SK-N-SH (cell line): ENCODE data around the gene HOXB8. TPM values are rescaled to one million over a fixed set of nuclear protein-coding genes. Genes with fewer than 3 reads are reported as not detected.
A peak's percentile ranks its signal among the peaks of the same experiment; 100 is the strongest.

Experiments used
- CTCF ChIA-PET: fragments of 300-600, 350-600 bp; formaldehyde crosslinking; extraction: SDS; loops from one replicate; lab custom pipeline; 2021; lab: Yijun Ruan, JAX
- POLR2A ChIA-PET: fragments of 350-600 bp; sonication (Branson Sonifier 250); formaldehyde crosslinking; extraction: SDS; loops from one replicate; lab custom pipeline; 2020; ENCODE audit warnings: antibody characterized with exemption, inconsistent platforms; lab: Yijun Ruan, JAX
- DNase-seq: peaks from one replicate; pipeline ENCODE4 v3.0.0; 2012
- H2AFZ ChIP-seq: fragments of 200-600 bp; sonication (generic); 2 replicates; pipeline ENCODE4 v1.8.1; 2016; ENCODE audit warnings: antibody characterized with exemption, mild to moderate bottlenecking, low read depth
- H3F3A ChIP-seq: fragments of 200-600 bp; sonication (generic); replicated peaks from 2 replicates; pipeline ENCODE3; 2016; ENCODE audit warnings: antibody characterized with exemption, mild to moderate bottlenecking; ENCODE audit not compliant: insufficient read depth
- H3K27ac ChIP-seq, 2 experiments: fragments of 200-500 bp in 1 of 2; fragments of 200-600 bp in 1 of 2; sonication (Bioruptor generic) in 1 of 2; sonication (generic), shearing (Covaris generic) in 1 of 2; 2 replicates each; pipeline versions ENCODE4 v1.5.1 to v1.6.1; 2014 to 2016; ENCODE audit warnings: low read depth in 2 of 2, inconsistent platforms in 1 of 2, low read length in 1 of 2, mild to moderate bottlenecking in 1 of 2, mixed read lengths in 1 of 2
- H3K27me3 ChIP-seq: fragments of 200-600 bp; sonication (generic), shearing (Covaris generic); 2 replicates; pipeline ENCODE4 v1.6.1; 2016; ENCODE audit warnings: mixed run types; ENCODE audit not compliant: insufficient read depth
- H3K36me3 ChIP-seq, 2 experiments: fragments of 200-500 bp in 1 of 2; fragments of 200-600 bp in 1 of 2; sonication (Bioruptor generic) in 1 of 2; sonication (generic) in 1 of 2; replicated peaks in 1 of 2; 2 replicates each; pipeline versions ENCODE3 to v1.5.1; 2014 to 2016; ENCODE audit warnings: low read length in 1 of 2, mild to moderate bottlenecking in 1 of 2; ENCODE audit not compliant: insufficient read depth in 2 of 2, control insufficient read depth in 1 of 2
- H3K4me1 ChIP-seq, 2 experiments: fragments of 200-500 bp in 1 of 2; fragments of 200-600 bp in 1 of 2; sonication (Bioruptor generic) in 1 of 2; sonication (generic), shearing (Covaris generic) in 1 of 2; 2 replicates each; pipeline versions ENCODE4 v1.5.1 to v1.6.1; 2014 to 2016; ENCODE audit warnings: low read depth in 1 of 2, low read length in 1 of 2, mixed run types in 1 of 2; ENCODE audit not compliant: insufficient read depth in 2 of 2, control insufficient read depth in 1 of 2
- H3K4me2 ChIP-seq: fragments of 200-600 bp; sonication (generic), shearing (Covaris generic); 2 replicates; pipeline ENCODE4 v1.6.1; 2017; ENCODE audit warnings: mixed run types
- H3K4me3 ChIP-seq, 2 experiments: fragments of 200-500 bp in 1 of 2; fragments of 200-600 bp in 1 of 2; sonication (Bioruptor generic) in 1 of 2; sonication (generic), shearing (Covaris generic) in 1 of 2; 2 replicates each; pipeline versions ENCODE4 v1.5.1 to v1.8.1; 2014 to 2016; ENCODE audit warnings: low read depth in 2 of 2, inconsistent platforms in 1 of 2, low read length in 1 of 2, mild to moderate bottlenecking in 1 of 2, mixed read lengths in 1 of 2, moderate library complexity in 1 of 2
- H3K79me2 ChIP-seq: fragments of 200-600 bp; sonication (generic); 2 replicates; pipeline ENCODE4 v1.8.1; 2017; ENCODE audit warnings: mild to moderate bottlenecking; ENCODE audit not compliant: insufficient read depth
- H3K9ac ChIP-seq: fragments of 200-600 bp; sonication (generic); 2 replicates; pipeline ENCODE4 v1.6.1; 2017; ENCODE audit warnings: mixed run types
- H3K9me2 ChIP-seq: fragments of 200-600 bp; sonication (generic); 2 replicates; pipeline ENCODE4 v1.6.1; 2017; ENCODE audit warnings: mixed run types
- H3K9me3 ChIP-seq: fragments of 200-600 bp; sonication (generic); 2 replicates; pipeline ENCODE4 v1.6.1; 2017; ENCODE audit warnings: mixed run types, mild to moderate bottlenecking, moderate library complexity
- H4K20me1 ChIP-seq: fragments of 200-600 bp; sonication (generic); 2 replicates; pipeline ENCODE4 v1.6.1; 2017; ENCODE audit warnings: mild to moderate bottlenecking, mixed run types; ENCODE audit not compliant: insufficient read depth
- ELF1 ChIP-seq: IDR thresholded peaks from 2 replicates; pipeline ENCODE4 v1.4.0; 2012
- EP300 ChIP-seq, 2 experiments: IDR thresholded peaks; 2 replicates each; pipeline versions ENCODE4 v1.4.0 to v1.6.1; 2012; ENCODE audit warnings: borderline replicate concordance in 1 of 2, low read depth in 1 of 2, low read length in 1 of 2
- EZH2phosphoT487 ChIP-seq: fragments of 200-600 bp; sonication (generic); IDR thresholded peaks from 2 replicates; pipeline ENCODE4 v1.6.1; 2017; ENCODE audit warnings: low read depth, mixed run types, mild to moderate bottlenecking, antibody characterized with exemption, moderate library complexity, borderline replicate concordance
- FOSL2 ChIP-seq: IDR thresholded peaks from 2 replicates; pipeline ENCODE4 v1.4.0; 2012; ENCODE audit warnings: low read depth, mild to moderate bottlenecking, moderate library complexity, borderline replicate concordance
- FOXJ3 ChIP-seq: sonication (generic); formaldehyde crosslinking; IDR thresholded peaks from 2 replicates; pipeline ENCODE4 v1.5.1; 2020; ENCODE audit warnings: mild to moderate bottlenecking, missing genetic modification reagents
- FOXM1 ChIP-seq: IDR thresholded peaks from 2 replicates; pipeline ENCODE4 v1.4.0; 2012; ENCODE audit warnings: low read depth, mild to moderate bottlenecking
- MEF2A ChIP-seq: IDR thresholded peaks from 2 replicates; pipeline ENCODE4 v1.4.0; 2012; ENCODE audit warnings: low read depth, borderline replicate concordance
- MXI1 ChIP-seq: IDR thresholded peaks from 2 replicates; pipeline ENCODE4 v1.6.1; 2012; ENCODE audit warnings: mild to moderate bottlenecking, low read depth, low read length, improper control_type of control experiment
- NFIC ChIP-seq: IDR thresholded peaks from 2 replicates; pipeline ENCODE4 v1.4.0; 2012; ENCODE audit warnings: borderline replicate concordance
- NRF1 ChIP-seq: IDR thresholded peaks from 2 replicates; pipeline ENCODE4 v1.6.1; 2012; ENCODE audit warnings: low read depth, mild to moderate bottlenecking, low read length
- POLR2AphosphoS5 ChIP-seq: IDR thresholded peaks from 2 replicates; pipeline ENCODE4 v1.6.1; 2012; ENCODE audit warnings: low read depth, low read length
- RCOR1 ChIP-seq: fragments of 150-350 bp; IDR thresholded peaks from 2 replicates; pipeline ENCODE4 v1.6.1; 2017; ENCODE audit warnings: antibody characterized with exemption, low read length
- RXRA ChIP-seq: IDR thresholded peaks from 2 replicates; pipeline ENCODE4 v1.4.0; 2012; ENCODE audit warnings: low read depth, mild to moderate bottlenecking, borderline replicate concordance
- SMC3 ChIP-seq: IDR thresholded peaks from 2 replicates; pipeline ENCODE4 v1.6.1; 2012; ENCODE audit warnings: low read depth, low read length, improper control_type of control experiment
- TAF1 ChIP-seq: IDR thresholded peaks from 2 replicates; pipeline ENCODE4 v1.6.1; 2012; ENCODE audit warnings: low read depth, mild to moderate bottlenecking, low read length, moderate library complexity, borderline replicate concordance
- YY1 ChIP-seq: IDR thresholded peaks from 2 replicates; pipeline ENCODE4 v1.4.0; 2012; ENCODE audit warnings: low read depth, mild to moderate bottlenecking
- WGBS: methylation state at CpG from one replicate; pipeline ENCODE4 v1.1.6; 2017; ENCODE audit warnings: low lambda C conversion rate; 5-methylcytosine and 5-hydroxymethylcytosine counted together
- polyA plus RNA-seq, 3 experiments: library from polyadenylated mRNA; depleted of rRNA; stranded (reverse); fragments of >200 nt; gene quantifications; 2 replicates each; pipeline ENCODE4 v1.2.3, GENCODE V29; 2012
- TF ChIP-seq, protein P1 (sequence below): IDR thresholded peaks from 2 replicates; pipeline ENCODE4 v1.4.0; 2012; ENCODE audit warnings: low read depth, borderline replicate concordance
- TF ChIP-seq, protein P2 (sequence below): IDR thresholded peaks from 2 replicates; pipeline ENCODE4; 2012
- TF ChIP-seq, protein P3 (sequence below): fragments of 150-350 bp; IDR thresholded peaks from 2 replicates; pipeline ENCODE4 v1.6.1; 2017; ENCODE audit warnings: antibody characterized with exemption, low read length, low read depth, borderline replicate concordance
- TF ChIP-seq, protein P4 (sequence below): IDR thresholded peaks from 2 replicates; pipeline ENCODE4 v1.4.0; 2012; ENCODE audit warnings: low read depth, borderline replicate concordance
- TF ChIP-seq, protein P5 (sequence below): IDR thresholded peaks from 2 replicates; pipeline ENCODE4 v1.4.0; 2012; ENCODE audit warnings: low read depth

The HOXB8 gene
- polyA plus RNA-seq, 1 of the 3 experiments (the other 2 are of a cell fraction), result not detected

DNA sequence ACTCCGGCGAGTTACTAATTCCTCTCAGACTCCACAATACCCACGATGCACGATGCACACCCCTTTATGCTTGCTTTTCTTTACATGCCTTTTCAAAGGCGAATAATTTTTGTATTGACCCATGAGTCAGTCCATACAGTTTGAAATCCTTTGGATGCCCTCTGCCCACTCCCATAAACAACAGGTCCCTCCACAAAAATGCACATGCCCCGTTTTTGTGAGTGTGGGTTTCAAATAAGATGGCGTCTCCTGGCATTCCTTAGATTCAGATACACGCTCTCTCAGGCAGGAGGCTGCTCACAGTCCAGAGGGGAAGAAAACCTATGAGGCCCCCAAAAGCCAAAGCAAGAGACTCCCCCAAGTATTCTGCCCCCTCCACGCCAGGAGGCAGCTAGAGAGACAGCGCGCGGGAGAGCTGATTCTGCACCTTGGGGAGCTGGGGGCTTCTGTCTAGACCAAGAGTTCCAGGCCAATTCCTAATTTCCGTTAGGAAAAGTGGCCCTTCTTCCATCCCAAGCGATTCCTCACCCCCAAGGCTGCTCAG lies 30.6 kb upstream of the HOXB8 start (continued):
- TF ChIP-seq, protein P1, sequence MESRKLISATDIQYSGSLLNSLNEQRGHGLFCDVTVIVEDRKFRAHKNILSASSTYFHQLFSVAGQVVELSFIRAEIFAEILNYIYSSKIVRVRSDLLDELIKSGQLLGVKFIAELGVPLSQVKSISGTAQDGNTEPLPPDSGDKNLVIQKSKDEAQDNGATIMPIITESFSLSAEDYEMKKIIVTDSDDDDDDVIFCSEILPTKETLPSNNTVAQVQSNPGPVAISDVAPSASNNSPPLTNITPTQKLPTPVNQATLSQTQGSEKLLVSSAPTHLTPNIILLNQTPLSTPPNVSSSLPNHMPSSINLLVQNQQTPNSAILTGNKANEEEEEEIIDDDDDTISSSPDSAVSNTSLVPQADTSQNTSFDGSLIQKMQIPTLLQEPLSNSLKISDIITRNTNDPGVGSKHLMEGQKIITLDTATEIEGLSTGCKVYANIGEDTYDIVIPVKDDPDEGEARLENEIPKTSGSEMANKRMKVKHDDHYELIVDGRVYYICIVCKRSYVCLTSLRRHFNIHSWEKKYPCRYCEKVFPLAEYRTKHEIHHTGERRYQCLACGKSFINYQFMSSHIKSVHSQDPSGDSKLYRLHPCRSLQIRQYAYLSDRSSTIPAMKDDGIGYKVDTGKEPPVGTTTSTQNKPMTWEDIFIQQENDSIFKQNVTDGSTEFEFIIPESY, result no peak
- TF ChIP-seq EZH2phosphoT487, result no peak
- TF ChIP-seq, protein P2, sequence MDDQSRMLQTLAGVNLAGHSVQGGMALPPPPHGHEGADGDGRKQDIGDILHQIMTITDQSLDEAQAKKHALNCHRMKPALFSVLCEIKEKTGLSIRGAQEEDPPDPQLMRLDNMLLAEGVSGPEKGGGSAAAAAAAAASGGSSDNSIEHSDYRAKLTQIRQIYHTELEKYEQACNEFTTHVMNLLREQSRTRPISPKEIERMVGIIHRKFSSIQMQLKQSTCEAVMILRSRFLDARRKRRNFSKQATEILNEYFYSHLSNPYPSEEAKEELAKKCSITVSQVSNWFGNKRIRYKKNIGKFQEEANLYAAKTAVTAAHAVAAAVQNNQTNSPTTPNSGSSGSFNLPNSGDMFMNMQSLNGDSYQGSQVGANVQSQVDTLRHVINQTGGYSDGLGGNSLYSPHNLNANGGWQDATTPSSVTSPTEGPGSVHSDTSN, result no peak
- TF ChIP-seq MEF2A, result no peak
- no peak for TF ChIP-seq EP300 (IDR thresholded peaks at IDR 0.05; ENCODE audit: borderline replicate concordance in 1 of 2, low read depth in 1 of 2, low read length in 1 of 2)
- TF ChIP-seq, protein P3, sequence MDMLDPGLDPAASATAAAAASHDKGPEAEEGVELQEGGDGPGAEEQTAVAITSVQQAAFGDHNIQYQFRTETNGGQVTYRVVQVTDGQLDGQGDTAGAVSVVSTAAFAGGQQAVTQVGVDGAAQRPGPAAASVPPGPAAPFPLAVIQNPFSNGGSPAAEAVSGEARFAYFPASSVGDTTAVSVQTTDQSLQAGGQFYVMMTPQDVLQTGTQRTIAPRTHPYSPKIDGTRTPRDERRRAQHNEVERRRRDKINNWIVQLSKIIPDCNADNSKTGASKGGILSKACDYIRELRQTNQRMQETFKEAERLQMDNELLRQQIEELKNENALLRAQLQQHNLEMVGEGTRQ, result no peak
- no peak for TF ChIP-seq MXI1
- no peak for TF ChIP-seq FOXM1

DNA sequence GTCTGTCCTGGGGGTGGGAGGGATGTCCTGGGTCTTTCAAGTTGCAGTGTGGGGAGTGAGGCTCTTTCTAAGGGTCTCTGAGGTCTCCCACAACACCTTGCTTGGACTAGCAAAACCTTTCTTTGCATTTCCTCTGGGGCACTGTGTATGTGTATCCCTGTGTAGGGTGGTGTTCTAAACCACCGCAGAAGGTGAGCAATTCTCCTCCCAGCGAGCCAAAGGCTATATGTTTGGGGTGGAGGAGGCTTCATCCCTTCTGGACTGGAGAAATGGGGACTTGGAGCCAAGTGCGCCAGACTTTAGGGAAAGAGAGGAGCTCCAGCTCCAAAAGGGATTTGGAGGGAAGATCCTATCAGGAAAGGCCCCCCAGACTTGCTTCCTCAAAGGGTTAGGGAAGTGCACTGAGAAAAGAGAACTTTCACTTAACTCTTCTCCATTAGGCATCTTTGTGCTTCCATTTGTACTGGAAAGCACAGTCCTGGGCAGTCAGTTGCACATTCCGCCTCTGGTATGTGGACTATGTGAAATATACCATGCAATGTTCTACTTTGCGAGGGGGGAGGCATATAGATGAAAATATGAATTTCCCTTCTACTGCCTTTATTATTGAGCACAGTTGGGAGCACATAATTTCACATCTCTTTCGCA lies 29.9 kb upstream of the HOXB8 start:
- H3K4me2 ChIP-seq, result no peak overlapping the region
- H3K36me3 ChIP-seq, result no peaks in the 10 kb centered on the region
- H3K79me2 ChIP-seq, result no peaks in the 10 kb centered on the region
- H3K27ac ChIP-seq, result no peak overlapping the region
- no peaks in the 10 kb centered on the region for H3K4me1 ChIP-seq
- H3K4me3 ChIP-seq, result no peak overlapping the region
- 6% methylated on average over 6 of the region's 6 CpGs for WGBS
- no peaks in the 10 kb centered on the region for H4K20me1 ChIP-seq
- POLR2A ChIA-PET, result no interaction called here
- CTCF ChIA-PET, result interaction anchor here (1.1 to 2.3 kb wide), 3 partner anchors 9 to 234 kb away, joined by 3 to 11 read pairs (median 4); no protein-coding TSS in a partner anchor
- no peak overlapping the region for H2AFZ ChIP-seq
- peak; percentile 17 for DNase-seq
- no peaks in the 10 kb centered on the region for H3F3A ChIP-seq
- H3K27me3 ChIP-seq, result peaks cover 97% of the 10 kb centered on the region
- no peak overlapping the region for H3K9ac ChIP-seq
- H3K9me2 ChIP-seq, result no peaks in the 10 kb centered on the region
- TF ChIP-seq, protein P4, sequence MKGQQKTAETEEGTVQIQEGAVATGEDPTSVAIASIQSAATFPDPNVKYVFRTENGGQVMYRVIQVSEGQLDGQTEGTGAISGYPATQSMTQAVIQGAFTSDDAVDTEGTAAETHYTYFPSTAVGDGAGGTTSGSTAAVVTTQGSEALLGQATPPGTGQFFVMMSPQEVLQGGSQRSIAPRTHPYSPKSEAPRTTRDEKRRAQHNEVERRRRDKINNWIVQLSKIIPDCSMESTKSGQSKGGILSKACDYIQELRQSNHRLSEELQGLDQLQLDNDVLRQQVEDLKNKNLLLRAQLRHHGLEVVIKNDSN, result no peak
- TF ChIP-seq YY1, result no peak
- no peak for TF ChIP-seq SMC3
- TF ChIP-seq NFIC, result no peak
- TF ChIP-seq, protein P2, result no peak
- TF ChIP-seq TAF1, result no peak
- no peak for TF ChIP-seq FOSL2
- no peak for TF ChIP-seq RXRA
- TF ChIP-seq ELF1, result no peak
- TF ChIP-seq, protein P5, sequence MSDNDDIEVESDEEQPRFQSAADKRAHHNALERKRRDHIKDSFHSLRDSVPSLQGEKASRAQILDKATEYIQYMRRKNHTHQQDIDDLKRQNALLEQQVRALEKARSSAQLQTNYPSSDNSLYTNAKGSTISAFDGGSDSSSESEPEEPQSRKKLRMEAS, result no peak
- TF ChIP-seq, protein P1, result no peak
- no peak for TF ChIP-seq EP300 (IDR thresholded peaks at IDR 0.05; ENCODE audit: borderline replicate concordance in 1 of 2, low read depth in 1 of 2, low read length in 1 of 2)
- TF ChIP-seq MEF2A, result no peak
- TF ChIP-seq RCOR1, result no peak
- no peak for TF ChIP-seq FOXJ3 (CRISPR knock-in tag)
- no peak for TF ChIP-seq POLR2AphosphoS5
- TF ChIP-seq NRF1, result no peak
- no peaks in the 10 kb centered on the region for H3K9me3 ChIP-seq
